Sigmoid colon (tissue), 4 donors: ENCODE results near the gene NOP10.

Source experiments
- EP300 ChIP-seq, 4 donors: sonication (generic); formaldehyde crosslinking; IDR thresholded peaks; one replicate each; pipeline ENCODE4 v1.6.1; 2017; ENCODE audit warnings: antibody characterized with exemption in 4 of 4
- POLR2AphosphoS5 ChIP-seq, 4 donors: sonication (generic); formaldehyde crosslinking; IDR thresholded peaks; one replicate each; pipeline ENCODE4 v1.6.1; 2017; ENCODE audit warnings: antibody characterized with exemption in 4 of 4
- TF ChIP-seq, protein P1 (sequence below), 4 experiments: fragments of 450-650 bp in 3 of 4; fragments of 200-600 bp in 1 of 4; IDR thresholded peaks; one replicate each; pipeline ENCODE4 v1.5.1; 2016 to 2019; ENCODE audit warnings: antibody characterized with exemption in 4 of 4, mild to moderate bottlenecking in 3 of 4, moderate library complexity in 2 of 4

DNA sequence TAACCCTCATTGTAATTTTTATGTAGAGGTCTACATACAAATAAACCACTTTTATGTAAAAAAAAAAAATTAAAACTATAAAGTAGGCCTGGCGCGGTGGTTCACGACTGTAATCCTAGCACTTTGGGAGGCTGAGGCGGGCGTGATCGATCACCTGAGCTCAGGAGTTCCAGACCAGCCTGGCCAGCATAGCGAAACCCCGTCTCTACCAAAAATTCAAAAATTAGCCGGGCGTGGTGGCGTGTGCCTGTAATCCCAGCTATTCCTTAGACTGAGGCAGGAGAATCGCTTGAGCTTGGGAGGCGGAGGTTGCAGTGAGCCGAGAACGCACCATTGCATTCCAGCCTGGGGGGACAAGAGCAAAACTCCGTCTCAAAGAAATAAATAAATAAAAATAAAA is 4.6 kb downstream of the NOP10 start:
- TF ChIP-seq, protein P1, sequence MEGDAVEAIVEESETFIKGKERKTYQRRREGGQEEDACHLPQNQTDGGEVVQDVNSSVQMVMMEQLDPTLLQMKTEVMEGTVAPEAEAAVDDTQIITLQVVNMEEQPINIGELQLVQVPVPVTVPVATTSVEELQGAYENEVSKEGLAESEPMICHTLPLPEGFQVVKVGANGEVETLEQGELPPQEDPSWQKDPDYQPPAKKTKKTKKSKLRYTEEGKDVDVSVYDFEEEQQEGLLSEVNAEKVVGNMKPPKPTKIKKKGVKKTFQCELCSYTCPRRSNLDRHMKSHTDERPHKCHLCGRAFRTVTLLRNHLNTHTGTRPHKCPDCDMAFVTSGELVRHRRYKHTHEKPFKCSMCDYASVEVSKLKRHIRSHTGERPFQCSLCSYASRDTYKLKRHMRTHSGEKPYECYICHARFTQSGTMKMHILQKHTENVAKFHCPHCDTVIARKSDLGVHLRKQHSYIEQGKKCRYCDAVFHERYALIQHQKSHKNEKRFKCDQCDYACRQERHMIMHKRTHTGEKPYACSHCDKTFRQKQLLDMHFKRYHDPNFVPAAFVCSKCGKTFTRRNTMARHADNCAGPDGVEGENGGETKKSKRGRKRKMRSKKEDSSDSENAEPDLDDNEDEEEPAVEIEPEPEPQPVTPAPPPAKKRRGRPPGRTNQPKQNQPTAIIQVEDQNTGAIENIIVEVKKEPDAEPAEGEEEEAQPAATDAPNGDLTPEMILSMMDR (IDR thresholded peaks at IDR 0.05), result no peak
- TF ChIP-seq EP300 (IDR thresholded peaks at IDR 0.05), result no peak
- no peak for TF ChIP-seq POLR2AphosphoS5 (IDR thresholded peaks at IDR 0.05)
